Muscle of arm (tissue), 12 donors: ENCODE data around the gene STK31. TPM values are rescaled to one million over a fixed set of nuclear protein-coding genes. Genes with fewer than 3 reads are reported as not detected.
"Not testable (repeated sequence)": the region's sequence is repeated elsewhere in the genome, so short reads cannot be mapped to it uniquely, and the experiment has no call there.

Experiments
- DNase-seq: peaks from one replicate; pipeline ENCODE4 v3.0.0-alpha.2; 2013
- polyA plus RNA-seq, 12 donors: library from polyadenylated mRNA; unstranded; fragments of 120-200 nt; gene quantifications; one replicate each; pipeline ENCODE4 v1.2.1, GENCODE V29; 2013; ENCODE audit not compliant: insufficient read length in 12 of 12

The STK31 gene
- polyA plus RNA-seq, 12 donors = 0.53 to 1.9 (median 1.0) TPM; not detected in 2

DNA sequence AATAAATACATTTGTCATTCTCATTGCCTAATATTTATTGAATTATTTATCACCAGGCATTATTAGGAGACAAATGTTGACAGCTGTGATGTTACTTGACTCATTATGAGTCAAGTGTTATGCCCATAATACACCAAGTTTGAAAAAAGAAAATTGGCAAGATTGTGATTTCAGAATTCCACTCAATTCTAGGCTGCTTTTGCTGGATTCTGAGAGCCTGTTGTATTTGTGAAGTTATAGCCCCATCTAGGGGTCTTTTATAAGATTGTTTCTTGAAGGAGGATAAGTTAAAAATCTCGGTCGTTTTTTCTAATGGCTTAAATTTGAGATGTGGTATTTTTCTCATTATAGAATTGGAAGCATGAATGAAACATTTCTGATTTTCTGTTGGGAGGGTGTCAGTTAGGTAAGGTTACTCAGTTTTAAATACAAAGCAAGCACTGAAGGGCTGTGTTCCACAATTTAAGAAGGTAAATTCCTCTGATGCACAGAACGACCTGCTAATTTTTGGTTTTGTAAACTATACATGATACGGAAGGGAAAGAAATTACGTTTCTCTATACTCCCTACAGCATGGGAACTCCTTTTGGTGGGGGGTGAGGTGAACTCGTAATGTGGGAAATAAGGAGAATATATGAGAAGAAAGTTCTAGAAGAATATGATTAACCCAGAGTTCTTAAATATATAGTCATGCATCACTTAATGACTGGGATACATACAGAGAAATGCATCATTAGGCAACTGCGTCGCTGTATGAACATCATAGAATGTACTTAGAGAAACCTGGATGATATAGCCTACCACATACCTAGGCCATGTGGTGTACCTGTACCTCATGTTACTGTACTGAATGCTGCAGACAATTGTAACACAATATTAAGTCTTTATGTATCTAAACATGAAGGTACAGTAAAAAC, 2.6 kb downstream of the STK31 start:
- peak; percentile 54 for DNase-seq

- no peak for DNase-seq
Observed at GRCh38 chr7:23713285-23714149, 3.5 kb downstream of the STK31 start.

- no peak for DNase-seq
Observed at GRCh38 chr7:23714150-23714464, 4.1 kb downstream of the STK31 start.

- no peak for DNase-seq
Observed at GRCh38 chr7:23714579-23714978, 4.6 kb downstream of the STK31 start.

GRCh38 chr7:23715099-23715498, 5.1 kb downstream of the STK31 start:
- no peak for DNase-seq

- DNase-seq = no peak
Observed at GRCh38 chr7:23717788-23718187, 7.8 kb downstream of the STK31 start.

- peak; percentile 2 for DNase-seq
Observed at GRCh38 chr7:23721456-23721855, 11.4 kb downstream of the STK31 start.

DNA sequence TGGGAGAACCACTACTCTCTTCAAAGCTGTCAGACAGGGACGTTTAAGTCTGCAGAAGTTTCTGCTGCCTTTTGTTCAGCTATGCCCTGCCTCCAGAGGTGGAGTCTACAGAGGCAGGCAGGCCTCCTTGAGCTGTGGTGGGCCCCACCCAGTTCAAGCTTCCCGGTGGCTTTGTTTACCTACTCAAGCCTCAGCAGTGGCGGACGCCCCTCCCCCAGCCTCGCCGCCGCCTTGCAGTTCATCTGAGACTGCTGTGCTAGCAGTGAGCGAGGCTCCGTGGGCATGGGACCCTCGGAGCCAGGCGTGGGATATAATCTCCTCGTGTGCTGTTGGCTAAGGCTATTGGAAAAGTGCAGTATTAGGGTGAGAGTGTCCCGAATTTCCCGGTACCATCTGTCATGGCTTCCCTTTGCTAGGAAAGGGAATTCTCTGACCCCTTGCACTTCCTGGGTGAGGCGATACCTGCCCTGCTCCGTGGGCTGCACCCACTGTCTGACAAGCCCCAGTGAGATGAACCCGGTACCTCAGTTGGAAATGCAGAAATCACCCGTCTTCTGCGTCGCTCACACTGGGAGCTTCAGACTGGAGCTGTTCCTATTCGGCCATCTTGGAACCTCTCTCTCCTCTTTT, 12.7 kb downstream of the STK31 start:
- not testable (repeated sequence) for DNase-seq

GRCh38 chr7:23724113-23724512, 14.1 kb downstream of the STK31 start:
- not testable (repeated sequence) for DNase-seq

- DNase-seq = no peak
Observed at GRCh38 chr7:23742051-23742450, 32.0 kb downstream of the STK31 start.

DNA sequence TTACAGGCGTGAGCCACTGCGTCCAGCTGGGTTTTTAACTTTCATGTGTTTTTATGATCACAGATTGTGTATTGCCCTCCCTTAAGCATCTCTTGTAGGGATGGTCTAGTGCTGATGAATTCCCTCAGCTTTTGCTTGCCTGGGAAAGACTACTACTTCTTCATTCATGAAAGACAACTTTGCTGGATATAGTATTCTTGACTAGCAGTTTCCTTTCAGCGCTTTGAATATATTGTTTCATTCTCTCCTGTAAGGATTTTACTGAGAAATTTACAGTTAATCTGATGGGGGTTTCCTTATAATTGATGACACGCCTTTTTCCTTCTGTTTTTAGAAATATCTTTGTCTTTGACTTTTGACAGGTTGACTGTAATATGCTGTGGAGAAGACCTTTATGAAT, 33.2 kb downstream of the STK31 start:
- DNase-seq = no peak

GRCh38 chr7:23746629-23747028, 36.6 kb downstream of the STK31 start:
- no peak for DNase-seq

GRCh38 chr7:23751852-23752251, 41.8 kb downstream of the STK31 start:
- DNase-seq = no peak

DNA sequence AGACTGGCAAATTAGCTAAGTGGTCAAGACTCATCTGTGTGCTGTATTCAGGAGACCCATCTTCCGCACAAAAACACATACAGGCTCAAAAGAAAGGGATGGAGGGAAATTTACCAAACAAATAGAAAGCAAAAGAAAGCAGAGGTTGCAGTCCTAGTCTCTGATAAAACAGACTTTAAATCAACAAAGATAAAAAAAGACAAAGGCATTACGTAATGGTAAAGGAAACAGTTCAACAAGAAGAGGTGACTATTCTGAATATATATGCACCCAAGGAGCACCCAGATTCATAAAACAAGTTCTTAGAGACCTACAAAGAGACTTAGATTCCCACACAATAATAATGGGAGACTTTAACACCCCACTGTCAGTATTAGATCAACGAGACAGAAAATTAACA, 48.8 kb downstream of the STK31 start:
- not testable (repeated sequence) for DNase-seq

DNA sequence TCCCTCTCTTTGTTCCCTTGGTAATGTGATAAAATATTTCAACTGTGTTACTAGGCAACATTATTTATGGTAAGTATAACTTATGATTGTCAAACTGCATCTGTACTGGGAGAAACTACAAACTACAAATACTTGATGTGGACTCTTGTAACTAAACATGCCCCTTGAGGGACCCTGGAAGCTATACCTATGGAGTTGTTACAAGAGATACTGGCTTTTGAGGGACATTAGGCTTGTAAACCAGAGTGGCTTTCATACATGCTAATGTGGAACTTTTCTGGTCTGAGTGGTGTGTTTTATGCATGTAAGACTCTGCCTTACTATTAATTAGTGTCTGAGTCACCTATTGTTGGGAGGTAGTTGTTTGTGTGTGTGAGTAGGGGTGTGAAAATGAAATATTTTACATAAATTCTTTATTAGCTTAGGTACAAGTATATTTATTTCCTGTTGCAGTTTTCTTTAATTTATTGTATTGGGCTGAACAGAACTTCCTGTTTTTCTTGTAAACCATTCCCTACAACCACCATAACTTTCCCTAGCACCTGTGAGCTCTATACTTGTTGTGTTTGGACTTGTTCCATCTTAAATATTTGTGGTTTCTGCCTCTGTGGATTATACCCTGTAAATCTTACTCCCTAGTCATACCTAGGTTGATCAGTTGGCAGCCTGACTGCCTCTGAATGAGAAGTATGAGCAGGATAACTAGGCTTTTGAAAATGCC, 49.8 kb downstream of the STK31 start:
- no peak for DNase-seq

GRCh38 chr7:23765943-23766342, 55.9 kb downstream of the STK31 start:
- no peak for DNase-seq

DNA sequence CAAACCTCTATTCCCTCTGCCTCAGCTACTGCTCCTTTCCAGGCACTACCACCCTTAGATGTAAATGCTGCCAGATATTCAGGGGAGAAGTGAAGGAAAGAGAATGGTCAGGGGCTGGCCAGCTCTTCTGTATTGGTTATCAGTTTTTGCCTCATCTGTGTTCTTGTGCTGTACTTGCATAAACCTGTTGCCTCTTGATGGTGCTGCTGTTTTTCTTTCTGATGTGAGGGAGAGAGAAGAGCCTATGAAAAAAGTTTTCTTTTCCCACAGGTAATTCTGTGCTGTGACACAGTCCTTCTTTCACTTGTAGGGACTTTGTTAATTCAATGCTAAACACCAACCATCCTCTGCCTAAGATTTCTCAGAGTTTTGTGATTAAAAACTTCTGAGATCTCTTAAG, 57.5 kb downstream of the STK31 start:
- DNase-seq = no peak

DNA sequence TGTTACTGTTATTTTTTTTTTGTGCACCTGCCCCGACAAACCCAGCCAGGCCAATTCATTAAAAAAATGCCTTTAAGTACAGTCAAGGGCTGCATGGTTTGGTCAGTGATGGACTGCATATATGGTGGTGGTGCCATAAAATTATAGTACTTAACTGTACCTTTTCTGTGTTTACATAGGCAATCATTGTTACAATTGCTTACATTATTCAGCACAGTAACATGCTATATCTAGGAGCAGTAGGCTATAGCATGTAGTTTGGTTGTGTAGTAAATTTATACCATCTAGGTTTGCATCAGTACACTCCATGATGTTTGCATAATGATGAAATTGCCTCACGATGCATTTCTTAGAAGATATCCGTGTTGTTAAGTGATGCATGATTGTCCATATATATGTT, 58.0 kb downstream of the STK31 start:
- DNase-seq = no peak

GRCh38 chr7:23779185-23779800, 69.3 kb downstream of the STK31 start:
- not testable (repeated sequence) for DNase-seq

GRCh38 chr7:23783115-23783514, 73.1 kb downstream of the STK31 start:
- DNase-seq = no peak

GRCh38 chr7:23787272-23787671, 77.3 kb downstream of the STK31 start:
- no peak for DNase-seq
